Pancreas (tissue), 10 donors: ENCODE measurements around the gene UBE2D2. TPM values are rescaled to one million over a fixed set of nuclear protein-coding genes. Genes with fewer than 3 reads are reported as not detected.
"Not testable (repeated sequence)": the region's sequence is repeated elsewhere in the genome, so short reads cannot be mapped to it uniquely, and the experiment has no call there.

ENCODE experiments used
- ATAC-seq, 4 donors: fragments of 200-7000 bp; cut with Tn5 transposase; one replicate each; pipeline versions ENCODE4 v1.8.0 to v1.9.1; 2020; ENCODE audit warnings: mild to moderate bottlenecking in 4 of 4, moderate library complexity in 4 of 4
- DNase-seq, 6 donors: peaks; one replicate each; pipeline ENCODE4 v3.0.0-alpha.2; 2020
- FAIRE-seq: peaks from 2 replicates; lab custom pipeline; 2012; peaks lifted over from hg19 to GRCh38; lab: Jason Lieb, UNC
- H3K27ac ChIP-seq, 4 donors: fragments of 200-600 bp; sonication (generic); 1 replicate in 3 of 4; 2 replicates in 1 of 4; pipeline versions ENCODE4 v1.5.0 to v1.8.0; 2020
- H3K27me3 ChIP-seq, 4 donors: fragments of 200-600 bp; one replicate each; pipeline ENCODE4 v1.8.0; 2021
- H3K36me3 ChIP-seq, 3 donors: fragments of 200-600 bp; sonication (generic) in 1 of 3; one replicate each; pipeline versions ENCODE4 v1.5.0 to v1.8.0; 2020 to 2021
- H3K4me1 ChIP-seq, 3 donors: fragments of 200-600 bp; one replicate each; pipeline ENCODE4 v1.8.0; 2021
- H3K4me3 ChIP-seq, 4 donors: fragments of 200-600 bp; sonication (generic) in 2 of 4; one replicate each; pipeline versions ENCODE4 v1.5.0 to v1.8.0; 2020 to 2021
- H3K9me3 ChIP-seq, 4 donors: fragments of 200-600 bp; one replicate each; pipeline ENCODE4 v1.8.0; 2021
- CTCF ChIP-seq, 4 donors: fragments of 200-600 bp; sonication (generic) in 3 of 4; IDR thresholded peaks; one replicate each; pipeline versions ENCODE4 v1.5.0 to v1.8.0; 2021; ENCODE audit warnings: antibody characterized with exemption in 4 of 4
- WGBS, 2 donors: extraction: QIAGEN DNeasy Blood & Tissue Kit; methylation state at CpG; one replicate each; pipeline ENCODE4 v1.1.7; 2013; 5-methylcytosine and 5-hydroxymethylcytosine counted together
- intact Hi-C, 3 donors: fragments of 100-400 bp; cut with DNase I; formaldehyde crosslinking; loops; one replicate each; pipeline versions ENCODE4 v1.11.1 to v1.14.2; 2022
- polyA plus RNA-seq, 2 donors: library from polyadenylated mRNA; stranded (reverse); fragments of 200-250 nt; gene quantifications; one replicate each; pipeline ENCODE4 v1.2.3, GENCODE V29; 2013
- total RNA-seq, 6 donors: library from RNA; stranded (reverse); fragmentation: NEBNext Ultra II Directional in 4 of 6; extraction: Animal tissue kit (Norgen Biotek cat#: 25700) in 4 of 6; gene quantifications; one replicate each; pipeline versions ENCODE4 v1.2.1 to v1.2.4, GENCODE V29; 2021 to 2023
- donor health status: healthy with polysubstance abuse.
- donor health status: DM: no; HTN: no; CAD: no; lungs with moderate emphysema.
- donor health status: DM: no; HTN: no; CAD: no.
- donor health status: control.
- donor health status: control.
- donor health status: Bipolar disorder and iron deficiency.
- donor health status: DM: yes; HTN: yes; CAD: no.
- donor health status: DM: no; HTN: no; CAD: no.
- donor health status: DM: no; HTN: no; CAD: no.
- donor health status: DM: yes; HTN: yes; CAD: no.

The UBE2D2 gene
- total RNA-seq (10 to 100 TPM; 36.5 to 59.3 (median 47.0) TPM), polyA plus RNA-seq (10 to 100 TPM; 38.8 to 47.7 TPM)

GRCh38 chr5:139560752-139561654 lies at the start of gene UBE2D2:
TSS of gene UBE2D2 (plus strand) at chr5:139561339. CDS start at chr5:139561792, 453 bp downstream.
- 1% methylated on average over 62 to 89 of the region's 89 CpGs for WGBS, 2 donors

GRCh38 chr5:139512786-139513390 lies 48.3 kb upstream of the UBE2D2 start:
- intact Hi-C loops: loop anchor here in 2 of 3 donors (5.0 kb wide), 2 partner anchors 91 to 96 kb away; no protein-coding TSS in a partner anchor
- Histone ChIP-seq H3K9me3 (no peaks in the 10 kb centered on the region), H3K36me3 (no peaks in the 10 kb centered on the region), H3K4me1 (no peaks in the 10 kb centered on the region), H3K27ac (no peak overlapping the region), H3K4me3 (no peak overlapping the region), H3K27me3 (no peaks in the 10 kb centered on the region)
- no peak for ATAC-seq
- FAIRE-seq: no peak
- no peak for DNase-seq
- WGBS, 2 donors: 78 to 87% methylated on average over 6 of the region's 6 CpGs
- no peak for TF ChIP-seq CTCF (IDR thresholded peaks at IDR 0.05)

More at GRCh38 chr5:139560752-139561654, at the start of gene UBE2D2:
- DNase-seq (peak; percentile 97 to 100 (median 98)), ATAC-seq (peak; percentile 96 to 98 (median 97)), FAIRE-seq (no peak)
- intact Hi-C loops: no loop called here
- Histone ChIP-seq H3K27me3 (no peaks in the 10 kb centered on the region), H3K4me1 (peaks cover 0 to 29% (median 28%) of the 10 kb centered on the region in 3 donors), H3K9me3 (no peaks in the 10 kb centered on the region), H3K4me3 (peak within 1 kb of the TSS; percentile 88 to 93 (median 90)), H3K27ac (peak within 1 kb of the TSS; percentile 86 to 95 (median 92)), H3K36me3 (no peaks in the 10 kb centered on the region)
- no peak for TF ChIP-seq CTCF (IDR thresholded peaks at IDR 0.05)

- WGBS, 2 donors: 69 to 82% methylated on average over 5 of the region's 5 CpGs
- ATAC-seq: peak in 3 of 4 donors; percentile 68 to 81 (median 73)
- peak; percentile 35 to 71 (median 64) for DNase-seq
- H3K36me3 ChIP-seq, H3K4me3 ChIP-seq, H3K27ac ChIP-seq, H3K27me3 ChIP-seq, FAIRE-seq, H3K4me1 ChIP-seq, H3K9me3 ChIP-seq: not testable (repeated sequence)
- TF ChIP-seq CTCF (IDR thresholded peaks at IDR 0.05): peak in 3 of 4 donors; percentile 38 to 54 (median 51)
- intact Hi-C loops: loop anchor here in 2 of 3 donors (5.0 kb wide), 2 partner anchors 91 to 96 kb away; no protein-coding TSS in a partner anchor
These were observed 47.7 kb upstream of the UBE2D2 start for GRCh38 chr5:139513434-139513833.

GRCh38 chr5:139513852-139514485 lies 47.2 kb upstream of the UBE2D2 start:
- 80 to 88% methylated on average over 6 of the region's 6 CpGs for WGBS, 2 donors
- H3K27me3 ChIP-seq: no peaks in the 10 kb centered on the region
- H3K4me3 ChIP-seq: no peak overlapping the region
- ATAC-seq (no peak), DNase-seq (no peak), FAIRE-seq (no peak)
- H3K27ac ChIP-seq: no peak overlapping the region
- H3K36me3 ChIP-seq: no peaks in the 10 kb centered on the region
- H3K9me3 ChIP-seq: no peaks in the 10 kb centered on the region
- no peak for TF ChIP-seq CTCF (IDR thresholded peaks at IDR 0.05)
- H3K4me1 ChIP-seq: no peaks in the 10 kb centered on the region
- intact Hi-C loops: loop anchor here in 2 of 3 donors (5.0 kb wide), 2 partner anchors 92 to 97 kb away; no protein-coding TSS in a partner anchor
